HL-60 (cell line): ENCODE data around the gene ARL14.

ENCODE experiments used
- DNase-seq, 2 experiments: peaks; one replicate each; pipeline ENCODE4 v3.0.0-alpha.2; 2010 to 2020; ENCODE audit warnings: low read depth in 1 of 2, low spot score in 1 of 2
- H3K27ac ChIP-seq: fragments of 250-450 bp; sonication (Bioruptor Pico); replicated peaks from 2 replicates; pipeline ENCODE4 v1.5.1; 2020; ENCODE audit warnings: mild to moderate bottlenecking, moderate library complexity
- H3K27me3 ChIP-seq: fragments of 250-450 bp; sonication (Bioruptor Pico); 2 replicates; pipeline ENCODE4 v1.5.1; 2021; ENCODE audit warnings: mild to moderate bottlenecking, moderate library complexity; ENCODE audit not compliant: insufficient read depth, poor library complexity, severe bottlenecking
- H3K4me3 ChIP-seq: replicated peaks from 2 replicates; pipeline ENCODE4 v1.5.1; 2011; ENCODE audit warnings: mild to moderate bottlenecking, control low read depth, low read length; ENCODE audit not compliant: insufficient read depth
- GABPA ChIP-seq: IDR thresholded peaks from 2 replicates; pipeline ENCODE4 v1.6.1; 2012; ENCODE audit warnings: low read depth
- POLR2AphosphoS5 ChIP-seq: IDR thresholded peaks from 2 replicates; pipeline ENCODE4 v1.6.1; 2012; ENCODE audit warnings: low read depth
- SPI1 ChIP-seq: IDR thresholded peaks from 2 replicates; pipeline ENCODE4 v1.6.1; 2012; ENCODE audit warnings: low read depth, mild to moderate bottlenecking, borderline replicate concordance
- TF ChIP-seq, protein P1 (sequence below): IDR thresholded peaks from 2 replicates; pipeline ENCODE4 v1.6.1; 2012; ENCODE audit warnings: low read depth; ENCODE audit not compliant: insufficient replicate concordance
- TF ChIP-seq, protein P2 (sequence below): IDR thresholded peaks from one replicate; pipeline ENCODE4 v1.5.1; 2011; ENCODE audit warnings: low read length, control low read depth, inconsistent platforms; ENCODE audit not compliant: insufficient read depth

ARL14 gene

GRCh38 chr3:160673188-160673587 is 3.8 kb upstream of the ARL14 start:
- Histone ChIP-seq H3K27ac (no peak overlapping the region), H3K4me3 (no peak overlapping the region), H3K27me3 (no peaks in the 10 kb centered on the region)
- TF ChIP-seq, protein P1, sequence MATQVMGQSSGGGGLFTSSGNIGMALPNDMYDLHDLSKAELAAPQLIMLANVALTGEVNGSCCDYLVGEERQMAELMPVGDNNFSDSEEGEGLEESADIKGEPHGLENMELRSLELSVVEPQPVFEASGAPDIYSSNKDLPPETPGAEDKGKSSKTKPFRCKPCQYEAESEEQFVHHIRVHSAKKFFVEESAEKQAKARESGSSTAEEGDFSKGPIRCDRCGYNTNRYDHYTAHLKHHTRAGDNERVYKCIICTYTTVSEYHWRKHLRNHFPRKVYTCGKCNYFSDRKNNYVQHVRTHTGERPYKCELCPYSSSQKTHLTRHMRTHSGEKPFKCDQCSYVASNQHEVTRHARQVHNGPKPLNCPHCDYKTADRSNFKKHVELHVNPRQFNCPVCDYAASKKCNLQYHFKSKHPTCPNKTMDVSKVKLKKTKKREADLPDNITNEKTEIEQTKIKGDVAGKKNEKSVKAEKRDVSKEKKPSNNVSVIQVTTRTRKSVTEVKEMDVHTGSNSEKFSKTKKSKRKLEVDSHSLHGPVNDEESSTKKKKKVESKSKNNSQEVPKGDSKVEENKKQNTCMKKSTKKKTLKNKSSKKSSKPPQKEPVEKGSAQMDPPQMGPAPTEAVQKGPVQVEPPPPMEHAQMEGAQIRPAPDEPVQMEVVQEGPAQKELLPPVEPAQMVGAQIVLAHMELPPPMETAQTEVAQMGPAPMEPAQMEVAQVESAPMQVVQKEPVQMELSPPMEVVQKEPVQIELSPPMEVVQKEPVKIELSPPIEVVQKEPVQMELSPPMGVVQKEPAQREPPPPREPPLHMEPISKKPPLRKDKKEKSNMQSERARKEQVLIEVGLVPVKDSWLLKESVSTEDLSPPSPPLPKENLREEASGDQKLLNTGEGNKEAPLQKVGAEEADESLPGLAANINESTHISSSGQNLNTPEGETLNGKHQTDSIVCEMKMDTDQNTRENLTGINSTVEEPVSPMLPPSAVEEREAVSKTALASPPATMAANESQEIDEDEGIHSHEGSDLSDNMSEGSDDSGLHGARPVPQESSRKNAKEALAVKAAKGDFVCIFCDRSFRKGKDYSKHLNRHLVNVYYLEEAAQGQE = no peak
- TF ChIP-seq, protein P2, sequence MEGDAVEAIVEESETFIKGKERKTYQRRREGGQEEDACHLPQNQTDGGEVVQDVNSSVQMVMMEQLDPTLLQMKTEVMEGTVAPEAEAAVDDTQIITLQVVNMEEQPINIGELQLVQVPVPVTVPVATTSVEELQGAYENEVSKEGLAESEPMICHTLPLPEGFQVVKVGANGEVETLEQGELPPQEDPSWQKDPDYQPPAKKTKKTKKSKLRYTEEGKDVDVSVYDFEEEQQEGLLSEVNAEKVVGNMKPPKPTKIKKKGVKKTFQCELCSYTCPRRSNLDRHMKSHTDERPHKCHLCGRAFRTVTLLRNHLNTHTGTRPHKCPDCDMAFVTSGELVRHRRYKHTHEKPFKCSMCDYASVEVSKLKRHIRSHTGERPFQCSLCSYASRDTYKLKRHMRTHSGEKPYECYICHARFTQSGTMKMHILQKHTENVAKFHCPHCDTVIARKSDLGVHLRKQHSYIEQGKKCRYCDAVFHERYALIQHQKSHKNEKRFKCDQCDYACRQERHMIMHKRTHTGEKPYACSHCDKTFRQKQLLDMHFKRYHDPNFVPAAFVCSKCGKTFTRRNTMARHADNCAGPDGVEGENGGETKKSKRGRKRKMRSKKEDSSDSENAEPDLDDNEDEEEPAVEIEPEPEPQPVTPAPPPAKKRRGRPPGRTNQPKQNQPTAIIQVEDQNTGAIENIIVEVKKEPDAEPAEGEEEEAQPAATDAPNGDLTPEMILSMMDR = no peak
- no peak for TF ChIP-seq POLR2AphosphoS5
- TF ChIP-seq GABPA = no peak
- TF ChIP-seq SPI1 = no peak
- no peak for DNase-seq

GRCh38 chr3:160675566-160676124 is 1.3 kb upstream of the ARL14 start:
- no peak overlapping the region for H3K4me3 ChIP-seq
- H3K27ac ChIP-seq = no peak overlapping the region
- no peaks in the 10 kb centered on the region for H3K27me3 ChIP-seq
- no peak for DNase-seq
- TF ChIP-seq, protein P1 = no peak
- TF ChIP-seq SPI1 = no peak
- TF ChIP-seq GABPA = no peak
- no peak for TF ChIP-seq POLR2AphosphoS5
- TF ChIP-seq, protein P2 = no peak

GRCh38 chr3:160677459-160677881 is 510 bp downstream of the ARL14 start:
- TF ChIP-seq, protein P2 = no peak
- TF ChIP-seq GABPA (no peak), SPI1 (no peak), POLR2AphosphoS5 (no peak)
- TF ChIP-seq, protein P1 = no peak
- H3K4me3 ChIP-seq = no peak overlapping the region
- no peak for DNase-seq
- H3K27me3 ChIP-seq = no peaks in the 10 kb centered on the region
- no peak overlapping the region for H3K27ac ChIP-seq
